DOHH2 (cell line): ENCODE measurements around the gene RALGPS2.

Experiments used
- H3F3A ChIP-seq: fragments of 200-600 bp; sonication (generic), shearing (Covaris generic); 2 replicates; pipeline ENCODE4 v1.6.0; 2016; ENCODE audit warnings: antibody characterized with exemption, mild to moderate bottlenecking; ENCODE audit not compliant: control insufficient read depth, insufficient read depth
- H3K27ac ChIP-seq: fragments of 200-600 bp; sonication (generic); 2 replicates; pipeline ENCODE4 v1.5.1; 2014; ENCODE audit warnings: low read depth, mild to moderate bottlenecking, low read length, moderate library complexity
- H3K27me3 ChIP-seq: fragments of 200-600 bp; sonication (generic); 2 replicates; pipeline ENCODE4 v1.6.1; 2014; ENCODE audit warnings: mild to moderate bottlenecking, low read length, mixed read lengths; ENCODE audit not compliant: control insufficient read depth
- H3K36me3 ChIP-seq: fragments of 200-600 bp; sonication (generic); 2 replicates; pipeline ENCODE4 v1.6.1; 2014; ENCODE audit warnings: mild to moderate bottlenecking, low read length, moderate library complexity, mixed read lengths; ENCODE audit not compliant: control insufficient read depth
- H3K4me1 ChIP-seq: fragments of 200-600 bp; sonication (generic); 2 replicates; pipeline ENCODE4 v1.6.1; 2014; ENCODE audit warnings: mild to moderate bottlenecking, low read length, mixed read lengths; ENCODE audit not compliant: control insufficient read depth
- H3K4me2 ChIP-seq: fragments of 200-600 bp; sonication (generic); 2 replicates; pipeline ENCODE4 v1.6.0; 2014; ENCODE audit warnings: mild to moderate bottlenecking, low read length, moderate library complexity
- H3K4me3 ChIP-seq: fragments of 200-600 bp; sonication (generic); 2 replicates; pipeline ENCODE4 v1.5.1; 2014; ENCODE audit warnings: mild to moderate bottlenecking, low read length, mixed read lengths
- H3K79me2 ChIP-seq: fragments of 200-600 bp; sonication (generic); 2 replicates; pipeline ENCODE4 v1.6.1; 2014; ENCODE audit warnings: mild to moderate bottlenecking, low read length, mixed read lengths; ENCODE audit not compliant: control insufficient read depth
- H3K9me2 ChIP-seq: fragments of 200-600 bp; sonication (generic); replicated peaks from 2 replicates; pipeline ENCODE4 v1.6.1; 2014; ENCODE audit warnings: mild to moderate bottlenecking, low read length, mixed read lengths; ENCODE audit not compliant: control insufficient read depth
- H3K9me3 ChIP-seq: fragments of 200-600 bp; sonication (generic); 2 replicates; pipeline ENCODE4 v1.6.1; 2014; ENCODE audit warnings: antibody characterized with exemption, low read length, mixed read lengths; ENCODE audit not compliant: control insufficient read depth, insufficient read depth
- H4K20me1 ChIP-seq: fragments of 200-600 bp; sonication (generic); 2 replicates; pipeline ENCODE4 v1.6.0; 2014; ENCODE audit warnings: low read depth, mild to moderate bottlenecking, antibody characterized with exemption, low read length, moderate library complexity; ENCODE audit not compliant: control insufficient read depth, insufficient read depth
- CTCF ChIP-seq: fragments of 200-600 bp; sonication (generic); IDR thresholded peaks from one replicate; pipeline ENCODE4 v1.5.1; 2014; ENCODE audit warnings: antibody characterized with exemption, mild to moderate bottlenecking, low read depth, low read length; ENCODE audit not compliant: poor library complexity, severe bottlenecking
- EZH2phosphoT487 ChIP-seq: fragments of 200-600 bp; sonication (generic); IDR thresholded peaks from 2 replicates; pipeline ENCODE4 v1.6.1; 2017; ENCODE audit warnings: borderline replicate concordance, mild to moderate bottlenecking, antibody characterized with exemption, low read length, moderate library complexity, mixed read lengths

RALGPS2 gene

GRCh38 chr1:178870221-178870620 lies 145.2 kb downstream of the RALGPS2 start:
- no peaks in the 10 kb centered on the region for H3K9me2 ChIP-seq
- H3K36me3 ChIP-seq: peaks cover 33% of the 10 kb centered on the region
- H3K27me3 ChIP-seq: no peaks in the 10 kb centered on the region
- H4K20me1 ChIP-seq: no peaks in the 10 kb centered on the region
- TF ChIP-seq EZH2phosphoT487 (no peak), CTCF (no peak)
- no peaks in the 10 kb centered on the region for H3F3A ChIP-seq
- H3K9me3 ChIP-seq: no peaks in the 10 kb centered on the region
- no peak overlapping the region for H3K4me3 ChIP-seq
- H3K79me2 ChIP-seq: no peaks in the 10 kb centered on the region
- no peak overlapping the region for H3K27ac ChIP-seq
- H3K4me2 ChIP-seq: no peak overlapping the region
- H3K4me1 ChIP-seq: no peaks in the 10 kb centered on the region

GRCh38 chr1:178870944-178871343 lies 145.9 kb downstream of the RALGPS2 start, which contains the start of gene ANGPTL1:
ANGPTL1 (minus strand) TSS chr1:178871077; CDS start chr1:178865776, 5,301 bp downstream.
- Histone ChIP-seq H3K4me1 (no peaks in the 10 kb centered on the region), H3K4me2 (no peak within 1 kb of the TSS), H3K4me3 (no peak within 1 kb of the TSS), H3K27me3 (no peaks in the 10 kb centered on the region), H3K79me2 (no peaks in the 10 kb centered on the region), H3F3A (no peaks in the 10 kb centered on the region; the same call in 1 of the 2 replicates), H3K9me2 (no peaks in the 10 kb centered on the region), H3K27ac (no peak within 1 kb of the TSS), H3K9me3 (no peaks in the 10 kb centered on the region), H3K36me3 (peaks cover 28% of the 10 kb centered on the region), H4K20me1 (no peaks in the 10 kb centered on the region)
- TF ChIP-seq EZH2phosphoT487 (no peak), CTCF (no peak)

GRCh38 chr1:178871551-178872320 lies 146.7 kb downstream of the RALGPS2 start:
- no peak overlapping the region for H3K4me3 ChIP-seq
- no peak overlapping the region for H3K27ac ChIP-seq

More at GRCh38 chr1:178871551-178872320, 146.7 kb downstream of the RALGPS2 start:
- Histone ChIP-seq H3K4me2 (no peak overlapping the region), H3K79me2 (no peaks in the 10 kb centered on the region), H3F3A (no peaks in the 10 kb centered on the region; the same call in 1 of the 2 replicates), H3K9me2 (no peaks in the 10 kb centered on the region), H3K27me3 (no peaks in the 10 kb centered on the region), H3K4me1 (no peaks in the 10 kb centered on the region), H4K20me1 (no peaks in the 10 kb centered on the region), H3K36me3 (peaks cover 21% of the 10 kb centered on the region), H3K9me3 (no peaks in the 10 kb centered on the region)
- no peak for TF ChIP-seq CTCF
- TF ChIP-seq EZH2phosphoT487: no peak
